ENCODE measurements around the gene FEM1B. TPM values are rescaled to one million over a fixed set of nuclear protein-coding genes. Genes with fewer than 3 reads are reported as not detected.

Gene FEM1B
- total and polyA plus RNA-seq, 2 of the 8 experiments (the other 6 are each of a cell fraction or from before 2014, with no cell fraction given), result 36.1 to 83.8 TPM

GRCh38 chr15:68312701-68313204 is 35.2 kb downstream of the FEM1B start (continued):
- TF ChIP-seq CHD7 (IDR thresholded peaks at IDR 0.05; ENCODE audit: insufficient replicate concordance, low read length) (no peak), CBX8 (IDR thresholded peaks at IDR 0.05; ENCODE audit: borderline replicate concordance, low read depth, low read length) (no peak)

All from H1 (cell line).